Stimulated activated CD8-positive, alpha-beta memory T cell treated with anti-CD3 and anti-CD28 coated beads, Interleukin-12 subunit alpha, Interleukin-12 subunit beta, amount 100 ng/mL, for 24 hours (primary cell): ENCODE measurements around the gene FSTL1.

Experiments used
- DNase-seq: peaks from one replicate; pipeline ENCODE4 v3.0.0-alpha.2; 2020; ENCODE audit errors: extremely low read depth

Gene FSTL1

GRCh38 chr3:120440001-120440703 lies 10.6 kb downstream of the FSTL1 start:
- no peak for DNase-seq

DNA sequence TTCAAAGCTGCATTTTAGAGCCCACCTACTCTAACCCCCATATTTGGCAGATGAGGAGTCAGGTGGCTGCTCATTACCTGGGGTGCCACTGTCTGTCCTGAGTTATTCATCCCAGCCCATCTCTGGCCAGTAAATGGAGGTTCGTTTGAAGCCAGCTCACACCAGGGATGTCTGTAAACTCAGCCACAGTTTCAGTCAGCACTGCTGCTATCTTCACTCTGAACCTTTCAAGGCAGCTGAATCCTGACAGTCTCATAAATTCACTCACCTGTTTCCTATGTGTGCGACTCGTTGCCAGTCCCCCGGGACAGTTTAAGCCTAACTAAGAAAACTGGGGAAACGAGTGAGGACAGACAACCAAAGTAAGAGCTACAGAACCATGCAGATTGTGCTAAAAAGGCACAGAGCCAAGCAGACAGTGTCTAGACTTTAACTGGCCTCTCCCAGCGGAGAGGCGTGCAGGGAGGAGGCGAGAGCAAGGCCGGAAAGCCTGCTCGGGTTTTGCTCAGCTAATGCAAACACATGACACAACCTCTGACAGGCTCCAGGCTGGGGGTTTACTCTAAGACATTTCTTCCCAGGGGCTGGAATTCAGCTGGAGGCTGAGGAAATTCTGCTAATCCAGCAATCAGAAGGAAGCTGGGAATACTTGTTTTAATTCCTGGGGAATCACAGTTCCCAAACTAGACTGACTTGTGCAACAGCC lies 12.0 kb downstream of the FSTL1 start:
- DNase-seq, result no peak

GRCh38 chr3:120438216-120438615 lies 12.6 kb downstream of the FSTL1 start:
- no peak for DNase-seq

DNA sequence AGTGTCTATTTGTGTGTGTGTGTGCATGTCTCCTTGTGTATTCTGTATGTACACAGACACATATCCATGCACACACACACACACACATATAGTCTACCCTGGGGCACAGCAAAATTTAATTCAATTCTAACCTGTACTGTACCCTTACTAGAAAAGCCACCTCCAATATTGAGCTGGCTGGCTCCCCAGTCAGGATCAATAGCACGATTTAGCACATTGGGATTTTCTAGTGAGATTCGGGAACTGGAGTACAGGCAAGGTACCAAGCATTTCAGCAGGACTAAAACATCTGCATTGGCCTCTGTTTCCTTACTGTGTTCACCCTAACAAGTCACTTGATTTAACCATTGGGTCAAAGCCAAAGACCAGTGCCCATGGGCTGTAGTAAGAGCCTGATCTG lies 13.2 kb downstream of the FSTL1 start:
- no peak for DNase-seq

GRCh38 chr3:120436523-120437050 lies 14.2 kb downstream of the FSTL1 start:
- DNase-seq, result no peak

GRCh38 chr3:120435621-120436020 lies 15.2 kb downstream of the FSTL1 start:
- DNase-seq, result no peak

DNA sequence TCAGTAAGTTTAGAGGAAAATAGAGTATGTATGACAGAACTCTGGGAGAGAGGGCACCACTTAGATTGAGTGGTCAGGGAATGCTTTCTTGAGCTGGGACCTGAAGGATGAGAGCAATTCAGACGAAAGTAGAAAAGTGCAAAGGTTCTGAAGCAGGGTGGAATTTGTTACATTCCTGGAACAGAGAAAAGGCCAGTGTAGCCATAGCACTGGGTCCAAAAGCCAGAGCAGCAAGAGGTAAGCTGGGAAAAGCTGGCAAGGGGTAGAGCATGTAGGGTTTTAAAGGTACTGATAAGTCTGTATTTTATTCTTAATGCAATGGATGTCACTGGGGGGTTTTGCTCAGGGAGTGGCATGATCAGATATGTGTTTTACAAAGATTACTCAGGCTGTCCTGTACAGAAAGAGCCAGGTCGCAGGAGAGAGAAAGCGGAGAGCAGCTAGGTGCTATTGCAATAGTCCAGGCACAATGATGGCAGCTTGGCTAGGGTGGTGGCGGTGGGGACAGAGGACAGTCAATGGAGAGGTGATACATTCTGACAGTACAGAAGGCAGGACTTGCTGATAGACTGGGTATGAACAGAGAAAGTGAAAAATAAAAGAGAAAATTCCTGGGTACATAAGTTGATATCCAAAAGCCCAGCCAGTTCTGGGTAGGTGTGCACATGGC lies 17.0 kb downstream of the FSTL1 start:
- DNase-seq, result no peak

DNA sequence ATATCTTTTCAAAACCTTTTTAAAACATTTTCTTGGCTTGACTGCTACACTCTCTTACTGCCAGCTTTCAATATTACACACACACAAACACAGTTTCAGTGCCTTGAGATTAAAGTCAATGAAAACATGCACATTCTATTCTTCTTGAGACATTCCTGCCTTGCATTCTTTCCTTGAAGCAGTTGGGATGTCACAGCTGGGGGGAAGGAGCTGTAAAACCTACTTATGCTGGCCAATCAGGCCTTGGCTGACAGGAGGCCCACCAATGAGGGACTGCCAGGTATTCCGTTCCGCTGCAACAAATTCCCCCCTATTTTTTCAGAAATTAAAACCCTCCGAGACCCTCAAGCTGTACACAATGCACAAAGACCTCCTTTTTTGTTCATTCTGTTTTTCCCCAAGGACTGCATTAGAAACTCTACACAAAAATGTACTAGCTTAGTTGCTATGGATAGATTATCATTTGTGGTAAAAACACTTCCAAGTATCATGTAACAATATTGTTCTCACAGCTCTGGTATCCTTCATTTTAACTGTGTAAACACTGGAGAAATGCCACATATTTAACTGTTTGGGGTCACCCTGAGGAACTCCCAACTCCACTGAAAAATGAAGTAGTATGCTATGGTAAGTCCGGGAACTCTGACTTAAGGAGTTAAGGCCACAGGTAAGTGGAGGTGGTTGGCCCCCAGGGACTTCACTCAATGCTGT lies 18.5 kb downstream of the FSTL1 start:
- no peak for DNase-seq

GRCh38 chr3:120429921-120430361 lies 20.9 kb downstream of the FSTL1 start:
- no peak for DNase-seq

DNA sequence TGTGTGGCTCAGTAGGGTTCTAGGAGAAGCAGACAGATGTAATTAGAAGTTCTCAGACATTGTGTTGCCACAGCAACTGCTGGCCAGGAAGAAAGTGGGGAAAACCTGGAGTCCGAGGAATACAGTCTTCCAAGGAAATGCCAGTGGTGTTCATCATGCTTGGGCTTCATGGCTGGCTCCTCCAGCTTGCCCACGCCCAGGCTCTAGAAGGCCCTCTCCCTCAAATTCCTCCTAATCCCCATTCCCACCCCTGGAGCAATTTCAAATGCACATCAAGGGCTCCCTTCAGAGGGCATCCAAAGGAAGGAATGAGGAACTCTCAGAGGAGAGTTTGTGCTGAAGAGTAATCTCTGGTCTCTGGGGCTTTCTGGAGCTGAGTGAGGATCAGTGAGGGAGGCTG lies 21.9 kb downstream of the FSTL1 start:
- DNase-seq, result no peak

GRCh38 chr3:120427201-120427600 lies 23.6 kb downstream of the FSTL1 start:
- DNase-seq, result no peak

- DNase-seq, result no peak
These were observed 25.1 kb downstream of the FSTL1 start for GRCh38 chr3:120425572-120426250.

- DNase-seq, result no peak
These were observed 25.7 kb downstream of the FSTL1 start for GRCh38 chr3:120424976-120425570.

DNA sequence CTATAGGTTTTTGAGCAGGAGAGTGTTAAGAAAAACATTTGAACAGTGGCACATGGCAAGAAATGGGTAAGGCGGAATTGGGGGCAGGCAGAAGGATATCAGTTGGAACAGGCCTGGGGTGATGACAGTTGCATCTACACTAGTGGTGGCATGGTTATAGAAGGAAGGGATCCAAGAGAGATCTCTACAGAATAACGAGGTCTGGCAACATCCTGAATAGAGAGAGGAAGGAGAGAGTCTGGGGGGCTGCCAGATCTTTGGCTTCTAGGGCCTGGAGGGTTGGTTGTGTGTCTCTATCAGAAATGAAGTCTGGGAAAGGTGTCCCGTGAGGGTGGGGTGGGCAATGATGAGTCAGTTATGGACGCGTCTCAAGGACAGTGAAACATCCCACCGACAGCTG lies 26.3 kb downstream of the FSTL1 start:
- no peak for DNase-seq

- DNase-seq, result no peak
These were observed 27.4 kb downstream of the FSTL1 start for GRCh38 chr3:120423432-120423831.

DNA sequence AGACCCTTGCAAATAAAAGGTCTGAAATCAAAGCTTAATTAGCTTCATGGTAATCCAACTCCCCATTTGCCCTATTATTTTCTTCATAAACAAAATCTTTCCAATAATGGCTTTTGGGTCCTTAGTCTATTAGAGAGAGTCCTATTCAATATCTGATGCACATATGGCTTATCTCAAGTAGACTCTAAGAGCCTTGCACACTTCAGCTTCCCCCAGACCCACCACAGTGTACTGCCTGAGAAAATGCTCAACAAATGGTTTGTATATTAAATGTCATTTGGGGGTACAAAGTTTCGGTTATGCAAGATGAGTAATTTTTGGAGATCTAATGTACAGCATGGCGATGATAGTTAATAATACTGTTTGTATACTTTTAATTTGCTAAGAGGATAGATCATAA lies 28.9 kb downstream of the FSTL1 start:
- no peak for DNase-seq

GRCh38 chr3:120420928-120421551 lies 29.8 kb downstream of the FSTL1 start:
- no peak for DNase-seq

DNA sequence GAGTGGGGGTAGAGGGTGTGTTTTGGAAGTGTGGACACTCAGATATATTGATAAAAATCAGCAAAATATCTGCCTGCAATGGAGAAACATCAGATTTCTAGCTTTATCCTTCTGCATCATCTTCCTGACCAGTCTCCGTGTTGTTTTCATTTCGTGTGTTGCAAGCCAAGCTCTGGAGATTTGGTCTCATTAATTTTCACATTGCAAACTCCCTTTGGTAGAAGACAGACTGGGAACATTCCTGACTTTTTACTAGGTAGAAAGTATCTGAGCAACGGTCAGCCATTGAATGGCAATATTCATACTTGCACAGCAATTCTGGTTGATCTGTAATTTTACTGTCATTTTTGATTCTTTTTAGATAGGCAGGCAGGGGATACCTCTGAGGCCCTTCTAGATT lies 30.4 kb downstream of the FSTL1 start:
- DNase-seq, result no peak

- no peak for DNase-seq
These were observed 31.0 kb downstream of the FSTL1 start for GRCh38 chr3:120419797-120420196.

GRCh38 chr3:120418866-120419490 lies 31.8 kb downstream of the FSTL1 start:
- no peak for DNase-seq
